Calu3 (cell line): ENCODE measurements around the gene MRNIP. TPM values are rescaled to one million over a fixed set of nuclear protein-coding genes. Genes with fewer than 3 reads are reported as not detected.

Experiments
- BruUV-seq: library from RNA; stranded (reverse); fragments of 400-500 nt; replicated peaks from 2 replicates; lab custom pipeline; 2021; lab: Mats Ljungman, UMichigan
- CTCF ChIA-PET: fragments of 300-600 bp; sonication (Branson Sonifier 250); formaldehyde crosslinking; loops from one replicate; lab custom pipeline; 2022; ENCODE audit warnings: antibody characterized with exemption; lab: Charles Lee
- DNase-seq: peaks from one replicate; pipeline ENCODE4 v3.0.0; 2022
- H3K27ac Mint-ChIP-seq: one replicate; pipeline ENCODE4 v1.8.0; 2022; ENCODE audit warnings: mixed read lengths; ENCODE audit not compliant: unreplicated experiment
- H3K27me3 Mint-ChIP-seq: one replicate; pipeline ENCODE4 v1.8.0; 2022; ENCODE audit warnings: mixed read lengths; ENCODE audit not compliant: unreplicated experiment
- H3K36me3 Mint-ChIP-seq: one replicate; pipeline ENCODE4 v1.8.0; 2022; ENCODE audit warnings: mild to moderate bottlenecking, moderate library complexity, mixed read lengths; ENCODE audit not compliant: insufficient read depth, unreplicated experiment
- H3K4me1 Mint-ChIP-seq: one replicate; pipeline ENCODE4 v1.8.0; 2022; ENCODE audit warnings: mild to moderate bottlenecking, low read depth, mixed read lengths; ENCODE audit not compliant: unreplicated experiment
- H3K4me3 Mint-ChIP-seq: one replicate; pipeline ENCODE4 v1.8.0; 2022; ENCODE audit warnings: mild to moderate bottlenecking, low read depth, moderate library complexity, mixed read lengths; ENCODE audit not compliant: unreplicated experiment
- H3K9me3 Mint-ChIP-seq: one replicate; pipeline ENCODE4 v1.8.0; 2022; ENCODE audit warnings: low read depth, mixed read lengths; ENCODE audit not compliant: unreplicated experiment
- intact Hi-C: fragments of 100-400 bp; cut with micrococcal nuclease; formaldehyde crosslinking; loops from one replicate; pipeline ENCODE4 v1.10.0; 2022; ENCODE audit not compliant: unreplicated experiment
- total RNA-seq: library from RNA; stranded (reverse); gene quantifications from 2 replicates; pipeline ENCODE4 v1.2.3, GENCODE V29; 2022
- TF ChIP-seq, protein P1 (sequence below): fragments of 200-600 bp; IDR thresholded peaks from one replicate; pipeline ENCODE4 v1.8.0; 2022; ENCODE audit warnings: antibody characterized with exemption; ENCODE audit not compliant: unreplicated experiment

The MRNIP gene
- total RNA-seq, 1 experiment from 2014 or later = 47.1 TPM

DNA sequence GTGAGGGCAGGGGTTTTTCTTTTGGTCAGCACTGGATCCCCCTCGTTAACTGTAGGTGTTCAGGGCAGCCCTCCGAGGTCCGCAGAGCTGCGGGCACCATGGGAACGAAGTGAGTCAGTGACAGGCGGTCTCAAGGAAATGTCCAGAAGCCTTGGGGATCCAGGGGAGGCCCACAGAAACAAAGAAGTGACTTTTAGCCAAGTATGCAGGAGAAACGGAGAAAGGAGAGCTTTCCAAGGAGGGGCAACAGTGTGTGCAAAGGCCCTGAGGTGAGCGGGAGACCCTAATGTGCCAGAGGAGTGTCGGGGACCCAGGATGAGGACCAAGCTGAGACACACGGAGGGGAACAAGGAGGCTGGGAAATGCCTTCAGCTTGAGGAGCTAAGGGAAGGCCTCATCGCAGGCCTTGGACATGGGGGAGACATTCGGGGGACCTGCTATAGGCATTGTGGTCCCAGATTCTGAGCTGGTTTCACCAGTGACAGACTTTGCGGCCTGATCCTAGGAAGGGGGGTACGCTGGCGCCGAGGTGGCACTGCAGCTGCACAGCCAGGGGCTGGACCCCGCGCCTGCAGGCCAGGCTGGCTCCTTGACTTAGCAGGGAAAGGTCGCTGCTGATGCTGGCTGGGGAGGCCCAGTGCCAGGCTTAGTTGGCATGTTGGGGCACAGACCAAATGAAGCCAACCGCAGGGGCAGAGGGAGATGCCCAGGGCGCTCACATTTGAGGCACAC is 61.6 kb downstream of the MRNIP start:
- H3K4me3 Mint-ChIP-seq = peak overlapping the region; percentile 72

DNA sequence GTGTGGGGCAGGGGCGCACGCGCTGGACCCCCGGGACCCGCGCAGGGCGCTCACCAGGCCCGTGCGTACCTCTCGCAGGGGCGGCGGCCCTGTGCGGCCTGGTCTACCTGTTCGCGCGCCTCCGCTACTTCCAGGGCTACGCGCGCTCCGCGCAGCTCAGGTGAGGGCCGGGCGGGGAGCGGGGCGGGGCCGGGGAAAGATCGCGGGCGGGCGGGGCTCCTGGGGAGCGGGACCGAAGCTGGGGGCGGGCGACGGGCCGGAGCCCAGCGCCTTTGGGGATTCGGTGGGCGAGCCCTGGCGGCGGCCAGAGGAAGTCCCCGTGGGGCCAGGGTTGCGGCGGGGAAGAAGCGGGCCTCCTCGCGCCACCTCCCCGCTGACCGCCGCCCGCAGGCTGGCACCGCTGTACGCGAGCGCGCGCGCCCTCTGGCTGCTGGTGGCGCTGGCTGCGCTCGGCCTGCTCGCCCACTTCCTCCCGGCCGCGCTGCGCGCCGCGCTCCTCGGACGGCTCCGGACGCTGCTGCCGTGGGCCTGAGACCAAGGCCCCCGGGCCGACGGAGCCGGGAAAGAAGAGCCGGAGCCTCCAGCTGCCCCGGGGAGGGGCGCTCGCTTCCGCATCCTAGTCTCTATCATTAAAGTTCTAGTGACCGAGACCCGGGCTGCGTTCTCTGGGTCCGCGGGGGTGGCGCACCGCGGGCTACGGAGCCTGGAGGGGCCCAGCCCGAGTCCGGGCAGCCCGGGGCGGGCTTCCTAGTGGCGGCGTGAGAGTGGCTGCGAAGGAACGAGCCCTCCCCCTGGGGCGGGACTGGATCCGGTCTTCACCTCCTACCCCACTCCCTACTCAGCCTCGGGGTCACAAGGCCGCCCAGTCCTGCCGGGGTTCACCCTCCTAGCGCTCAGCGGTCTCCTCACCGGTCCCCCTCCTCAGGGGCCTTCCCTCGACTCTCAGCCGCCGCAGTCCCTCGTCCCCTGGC is 62.5 kb downstream of the MRNIP start:
- CTCF ChIA-PET = interaction anchor here (0.6 to 1.4 kb wide), 6 partner anchors 27 to 301 kb away, joined by 3 to 11 read pairs (median 6); no protein-coding TSS in a partner anchor
- intact Hi-C loops = no loop called here
- peak overlapping the region; percentile 87 for H3K27ac Mint-ChIP-seq
- peaks cover 90% of the 10 kb centered on the region for H3K36me3 Mint-ChIP-seq
- H3K9me3 Mint-ChIP-seq = no peaks in the 10 kb centered on the region
- no peaks in the 10 kb centered on the region for H3K27me3 Mint-ChIP-seq
- TF ChIP-seq, protein P1, sequence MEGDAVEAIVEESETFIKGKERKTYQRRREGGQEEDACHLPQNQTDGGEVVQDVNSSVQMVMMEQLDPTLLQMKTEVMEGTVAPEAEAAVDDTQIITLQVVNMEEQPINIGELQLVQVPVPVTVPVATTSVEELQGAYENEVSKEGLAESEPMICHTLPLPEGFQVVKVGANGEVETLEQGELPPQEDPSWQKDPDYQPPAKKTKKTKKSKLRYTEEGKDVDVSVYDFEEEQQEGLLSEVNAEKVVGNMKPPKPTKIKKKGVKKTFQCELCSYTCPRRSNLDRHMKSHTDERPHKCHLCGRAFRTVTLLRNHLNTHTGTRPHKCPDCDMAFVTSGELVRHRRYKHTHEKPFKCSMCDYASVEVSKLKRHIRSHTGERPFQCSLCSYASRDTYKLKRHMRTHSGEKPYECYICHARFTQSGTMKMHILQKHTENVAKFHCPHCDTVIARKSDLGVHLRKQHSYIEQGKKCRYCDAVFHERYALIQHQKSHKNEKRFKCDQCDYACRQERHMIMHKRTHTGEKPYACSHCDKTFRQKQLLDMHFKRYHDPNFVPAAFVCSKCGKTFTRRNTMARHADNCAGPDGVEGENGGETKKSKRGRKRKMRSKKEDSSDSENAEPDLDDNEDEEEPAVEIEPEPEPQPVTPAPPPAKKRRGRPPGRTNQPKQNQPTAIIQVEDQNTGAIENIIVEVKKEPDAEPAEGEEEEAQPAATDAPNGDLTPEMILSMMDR = peak; percentile 79
- BruUV-seq = no TSS peak
- peak overlapping the region; percentile 72 for H3K4me3 Mint-ChIP-seq
- peak; percentile 95 for DNase-seq
- peaks cover 16% of the 10 kb centered on the region for H3K4me1 Mint-ChIP-seq

More for the DNA sequence above, 61.6 kb downstream of the MRNIP start:
- TF ChIP-seq, protein P1 = no peak
- Mint-ChIP-seq H3K27me3 (no peaks in the 10 kb centered on the region), H3K9me3 (no peaks in the 10 kb centered on the region), H3K27ac (peak overlapping the region; percentile 87), H3K4me1 (peaks cover 20% of the 10 kb centered on the region), H3K36me3 (peaks cover 99% of the 10 kb centered on the region)
- intact Hi-C loops = no loop called here
- CTCF ChIA-PET = interaction anchor here (1.2 to 1.4 kb wide), 2 partner anchors 9 to 34 kb away, joined by 3 to 8 read pairs; no protein-coding TSS in a partner anchor
- BruUV-seq = TSS peak; percentile 23
- no peak for DNase-seq

GRCh38 chr5:179795049-179795862 is 63.4 kb downstream of the MRNIP start:
- H3K36me3 Mint-ChIP-seq = peaks cover 81% of the 10 kb centered on the region
- peak overlapping the region; percentile 72 for H3K27ac Mint-ChIP-seq
- intact Hi-C loops = no loop called here
- peak; percentile 40 for DNase-seq
- no peaks in the 10 kb centered on the region for H3K9me3 Mint-ChIP-seq
- H3K4me1 Mint-ChIP-seq = peaks cover 16% of the 10 kb centered on the region
- TF ChIP-seq, protein P1 = no peak
- no TSS peak for BruUV-seq
- no peaks in the 10 kb centered on the region for H3K27me3 Mint-ChIP-seq
- peak overlapping the region; percentile 72 for H3K4me3 Mint-ChIP-seq
- CTCF ChIA-PET = interaction anchor here (0.6 to 1.4 kb wide), 7 partner anchors 28 to 301 kb away, joined by 3 to 11 read pairs (median 6); no protein-coding TSS in a partner anchor
